Panc1 (cell line): ENCODE data around the gene PANK2.

Experiments used
- POLR2AphosphoS5 ChIP-seq: IDR thresholded peaks from 2 replicates; pipeline ENCODE4 v1.6.1; 2012; ENCODE audit warnings: mild to moderate bottlenecking, low read depth, low read length, moderate library complexity
- TF ChIP-seq, protein P1 (sequence below): fragments of 450-650 bp; IDR thresholded peaks from 2 replicates; pipeline ENCODE4 v1.5.1; 2017; ENCODE audit warnings: mild to moderate bottlenecking

- TF ChIP-seq, protein P1, sequence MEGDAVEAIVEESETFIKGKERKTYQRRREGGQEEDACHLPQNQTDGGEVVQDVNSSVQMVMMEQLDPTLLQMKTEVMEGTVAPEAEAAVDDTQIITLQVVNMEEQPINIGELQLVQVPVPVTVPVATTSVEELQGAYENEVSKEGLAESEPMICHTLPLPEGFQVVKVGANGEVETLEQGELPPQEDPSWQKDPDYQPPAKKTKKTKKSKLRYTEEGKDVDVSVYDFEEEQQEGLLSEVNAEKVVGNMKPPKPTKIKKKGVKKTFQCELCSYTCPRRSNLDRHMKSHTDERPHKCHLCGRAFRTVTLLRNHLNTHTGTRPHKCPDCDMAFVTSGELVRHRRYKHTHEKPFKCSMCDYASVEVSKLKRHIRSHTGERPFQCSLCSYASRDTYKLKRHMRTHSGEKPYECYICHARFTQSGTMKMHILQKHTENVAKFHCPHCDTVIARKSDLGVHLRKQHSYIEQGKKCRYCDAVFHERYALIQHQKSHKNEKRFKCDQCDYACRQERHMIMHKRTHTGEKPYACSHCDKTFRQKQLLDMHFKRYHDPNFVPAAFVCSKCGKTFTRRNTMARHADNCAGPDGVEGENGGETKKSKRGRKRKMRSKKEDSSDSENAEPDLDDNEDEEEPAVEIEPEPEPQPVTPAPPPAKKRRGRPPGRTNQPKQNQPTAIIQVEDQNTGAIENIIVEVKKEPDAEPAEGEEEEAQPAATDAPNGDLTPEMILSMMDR, result no peak
- TF ChIP-seq POLR2AphosphoS5, result no peak
Measured at GRCh38 chr20:3935295-3935955, 46.2 kb downstream of the PANK2 start.
